Gastroesophageal sphincter (tissue), 3 donors: ENCODE results near the gene OMG.

Experiments used
- CTCF ChIP-seq, 4 experiments: fragments of 200-600 bp in 2 of 4; fragments of 450-650 bp in 2 of 4; sonication (generic) in 1 of 4; IDR thresholded peaks; one replicate each; pipeline ENCODE4 v1.5.1; 2017 to 2019; ENCODE audit warnings: antibody characterized with exemption in 4 of 4, mild to moderate bottlenecking in 2 of 4, moderate library complexity in 2 of 4
- EP300 ChIP-seq: sonication (generic); formaldehyde crosslinking; IDR thresholded peaks from one replicate; pipeline ENCODE4 v1.6.1; 2017; ENCODE audit warnings: antibody characterized with exemption, mild to moderate bottlenecking
- POLR2A ChIP-seq, 2 donors: fragments of 450-650 bp; IDR thresholded peaks; one replicate each; pipeline ENCODE4 v1.6.1; 2017; ENCODE audit warnings: antibody characterized with exemption in 2 of 2, mild to moderate bottlenecking in 2 of 2, moderate library complexity in 1 of 2
- POLR2AphosphoS5 ChIP-seq: sonication (generic); formaldehyde crosslinking; IDR thresholded peaks from one replicate; pipeline ENCODE4 v1.6.1; 2017; ENCODE audit warnings: antibody characterized with exemption

DNA sequence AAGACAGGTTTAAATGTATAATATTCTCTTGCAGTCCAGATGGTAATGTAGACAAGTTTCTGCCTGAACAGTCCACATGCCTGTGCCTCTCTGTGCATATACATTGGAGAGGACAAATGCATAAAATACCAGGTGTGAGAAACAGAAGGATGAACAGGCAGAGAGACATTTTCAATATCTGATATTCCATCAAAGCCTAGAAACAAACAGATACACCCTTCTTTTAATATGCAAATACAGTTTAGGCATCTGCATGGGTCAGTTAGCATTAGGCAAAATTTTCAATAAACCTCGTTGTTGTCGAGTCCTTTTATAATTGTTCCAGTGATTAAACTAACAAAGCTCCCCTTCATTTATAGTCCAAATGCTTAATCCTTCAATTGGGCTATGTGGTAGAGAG lies 897 bp downstream of the OMG start:
- TF ChIP-seq CTCF (IDR thresholded peaks at IDR 0.05) (no peak), POLR2A (IDR thresholded peaks at IDR 0.05) (no peak), EP300 (no peak), POLR2AphosphoS5 (no peak)
